ENCODE data around the gene ADGRL3.

Gene ADGRL3

DNA sequence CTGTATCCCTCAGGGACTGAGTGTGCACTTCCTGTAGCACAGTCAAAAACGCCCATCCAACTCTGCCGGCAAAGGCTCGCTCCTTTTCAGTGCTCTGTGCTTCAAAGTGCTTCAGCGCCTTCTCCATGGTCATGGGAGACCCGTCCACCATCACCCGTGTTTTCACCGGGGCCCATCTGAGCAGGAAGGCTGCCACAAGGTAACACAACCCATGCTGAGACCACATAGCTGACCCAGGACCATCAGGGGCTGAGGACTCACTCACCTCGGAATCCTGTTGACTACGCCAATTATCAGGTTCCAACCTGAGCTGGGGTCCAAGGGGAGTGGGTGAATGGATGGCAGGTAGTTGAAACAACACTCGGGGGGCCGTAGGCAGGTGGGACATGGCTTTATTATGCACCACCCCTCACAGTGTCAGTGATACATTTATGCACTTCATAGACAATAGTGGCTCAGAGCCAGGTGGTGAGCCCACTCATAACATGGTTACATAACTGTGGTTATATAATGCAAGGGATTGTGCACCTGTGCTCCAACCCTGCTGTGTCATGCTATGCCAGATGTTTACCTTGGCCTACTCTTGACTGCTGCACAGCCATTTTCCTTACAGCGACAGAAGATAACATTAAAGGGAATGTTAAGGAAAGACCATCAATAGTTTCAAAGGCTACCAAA is 227.8 kb downstream of the ADGRL3 start:
- no peak for DNase-seq
- Histone ChIP-seq H2AFZ (ENCODE audit: insufficient read depth, low read length, poor library complexity) (no peak overlapping the region), H3K27ac (ENCODE audit: low read depth, low read length) (no peak overlapping the region), H3K18ac (ENCODE audit: low read length) (no peak overlapping the region), H3K14ac (ENCODE audit: low read length) (no peak overlapping the region), H3K79me1 (ENCODE audit: low read length) (no peaks in the 10 kb centered on the region), H2BK5ac (ENCODE audit: low read depth, low read length, poor library complexity) (no peak overlapping the region), H4K8ac (ENCODE audit: low read depth, low read length) (no peak overlapping the region), H3K4me2 (ENCODE audit: low read length) (no peak overlapping the region), H2BK120ac (ENCODE audit: insufficient read depth, low read length, poor library complexity) (no peak overlapping the region), H4K12ac (ENCODE audit: low read depth, low read length) (no peak overlapping the region), H3K9ac (ENCODE audit: low read length) (no peak overlapping the region), H3K9me3 (ENCODE audit: insufficient read depth, low read depth, low read length) (no peaks in the 10 kb centered on the region), H3K79me2 (ENCODE audit: control insufficient read depth, insufficient read depth, low read length, poor library complexity) (no peaks in the 10 kb centered on the region), H2BK12ac (ENCODE audit: low read length) (no peak overlapping the region), H2AK5ac (ENCODE audit: low read length) (no peak overlapping the region), H3K27me3 (ENCODE audit: insufficient read depth, low read length) (no peaks in the 10 kb centered on the region), H3K36me3 (ENCODE audit: control insufficient read depth in 1 of 2, insufficient read depth in 2 of 2, low read length in 2 of 2) (no peaks in the 10 kb centered on the region), H3K4me1 (ENCODE audit: control insufficient read depth in 1 of 2, insufficient read depth in 2 of 2, low read length in 2 of 2) (no peaks in the 10 kb centered on the region), H3K23ac (ENCODE audit: low read length) (no peak overlapping the region), H3K4ac (ENCODE audit: low read depth, low read length) (no peak overlapping the region), H4K91ac (ENCODE audit: low read depth, low read length) (no peak overlapping the region), H3K4me3 (ENCODE audit: low read depth, low read length) (no peak overlapping the region)
- WGBS (ENCODE audit: extremely low coverage, insufficient coverage, insufficient read length): no CpG with 5 or more reads among the region's 12 CpGs

DNA sequence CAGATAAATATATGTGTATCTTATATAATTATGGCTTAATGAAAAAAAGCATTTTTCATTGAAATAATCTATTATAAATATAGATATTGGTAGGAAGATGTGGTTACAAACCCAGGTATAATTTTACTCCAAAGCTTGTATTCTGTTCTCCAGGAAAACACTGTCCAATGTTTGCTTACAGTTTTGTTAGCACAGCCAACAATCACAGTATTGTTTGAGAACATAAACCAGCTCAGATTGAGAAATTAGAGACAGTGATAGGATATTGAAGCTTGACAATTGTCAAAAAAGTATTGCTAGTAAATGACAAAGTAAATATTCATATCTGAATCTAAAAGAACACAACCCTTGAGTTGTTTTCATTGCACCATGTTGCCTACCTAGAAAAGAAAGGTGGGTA is 228.8 kb downstream of the ADGRL3 start:
- Histone ChIP-seq H3K4me1 (ENCODE audit: control insufficient read depth in 1 of 2, insufficient read depth in 2 of 2, low read length in 2 of 2) (no peaks in the 10 kb centered on the region), H2BK5ac (ENCODE audit: low read depth, low read length, poor library complexity) (no peak overlapping the region), H3K27ac (ENCODE audit: low read depth, low read length) (no peak overlapping the region), H2BK12ac (ENCODE audit: low read length) (no peak overlapping the region), H3K4me3 (ENCODE audit: low read depth, low read length) (no peak overlapping the region), H2BK120ac (ENCODE audit: insufficient read depth, low read length, poor library complexity) (no peak overlapping the region), H4K8ac (ENCODE audit: low read depth, low read length) (no peak overlapping the region), H3K79me2 (ENCODE audit: control insufficient read depth, insufficient read depth, low read length, poor library complexity) (no peaks in the 10 kb centered on the region), H3K36me3 (ENCODE audit: control insufficient read depth in 1 of 2, insufficient read depth in 2 of 2, low read length in 2 of 2) (no peaks in the 10 kb centered on the region), H2AK5ac (ENCODE audit: low read length) (no peak overlapping the region), H3K14ac (ENCODE audit: low read length) (no peak overlapping the region), H4K12ac (ENCODE audit: low read depth, low read length) (no peak overlapping the region), H2AFZ (ENCODE audit: insufficient read depth, low read length, poor library complexity) (no peak overlapping the region), H3K4me2 (ENCODE audit: low read length) (no peak overlapping the region), H3K79me1 (ENCODE audit: low read length) (no peaks in the 10 kb centered on the region), H3K9me3 (ENCODE audit: insufficient read depth, low read depth, low read length) (no peaks in the 10 kb centered on the region), H3K27me3 (ENCODE audit: insufficient read depth, low read length) (no peaks in the 10 kb centered on the region), H3K9ac (ENCODE audit: low read length) (no peak overlapping the region), H3K18ac (ENCODE audit: low read length) (no peak overlapping the region), H3K4ac (ENCODE audit: low read depth, low read length) (no peak overlapping the region), H3K23ac (ENCODE audit: low read length) (no peak overlapping the region), H4K91ac (ENCODE audit: low read depth, low read length) (no peak overlapping the region)
- no peak for DNase-seq

DNA sequence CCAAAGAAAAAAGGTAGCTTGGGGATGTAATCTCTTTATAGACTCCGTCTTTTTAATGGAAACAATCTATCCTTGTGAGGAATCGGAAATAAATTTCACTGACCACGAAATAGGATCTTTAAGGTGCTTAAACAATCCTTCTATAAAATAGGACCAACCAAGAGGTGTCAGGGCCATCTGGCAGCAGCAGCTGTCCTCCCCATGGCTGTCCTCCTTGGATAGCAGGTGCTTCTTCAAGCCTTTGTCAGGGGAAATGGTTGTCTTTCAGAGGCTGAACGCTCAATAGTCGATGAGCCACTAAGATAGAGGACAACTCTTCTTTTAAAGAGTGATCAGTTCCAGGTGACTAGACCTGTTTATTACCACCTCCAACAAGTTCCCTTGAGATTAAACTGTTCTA is 231.0 kb downstream of the ADGRL3 start:
- WGBS (ENCODE audit: extremely low coverage, insufficient coverage, insufficient read length): no CpG with 5 or more reads among the region's 5 CpGs
- Histone ChIP-seq H3K4me3 (ENCODE audit: low read depth, low read length) (no peak overlapping the region), H3K79me1 (ENCODE audit: low read length) (no peaks in the 10 kb centered on the region), H3K9me3 (ENCODE audit: insufficient read depth, low read depth, low read length) (no peaks in the 10 kb centered on the region), H2AFZ (ENCODE audit: insufficient read depth, low read length, poor library complexity) (no peak overlapping the region), H3K4me1 (ENCODE audit: control insufficient read depth in 1 of 2, insufficient read depth in 2 of 2, low read length in 2 of 2) (no peaks in the 10 kb centered on the region), H3K4me2 (ENCODE audit: low read length) (no peak overlapping the region), H4K8ac (ENCODE audit: low read depth, low read length) (no peak overlapping the region), H2BK120ac (ENCODE audit: insufficient read depth, low read length, poor library complexity) (no peak overlapping the region), H3K23ac (ENCODE audit: low read length) (no peak overlapping the region), H2BK12ac (ENCODE audit: low read length) (no peak overlapping the region), H3K4ac (ENCODE audit: low read depth, low read length) (no peak overlapping the region), H4K12ac (ENCODE audit: low read depth, low read length) (no peak overlapping the region), H3K79me2 (ENCODE audit: control insufficient read depth, insufficient read depth, low read length, poor library complexity) (no peaks in the 10 kb centered on the region), H4K91ac (ENCODE audit: low read depth, low read length) (no peak overlapping the region), H3K27ac (ENCODE audit: low read depth, low read length) (no peak overlapping the region), H2BK5ac (ENCODE audit: low read depth, low read length, poor library complexity) (no peak overlapping the region), H3K27me3 (ENCODE audit: insufficient read depth, low read length) (no peaks in the 10 kb centered on the region), H3K9ac (ENCODE audit: low read length) (no peak overlapping the region), H3K14ac (ENCODE audit: low read length) (no peak overlapping the region), H2AK5ac (ENCODE audit: low read length) (no peak overlapping the region), H3K36me3 (ENCODE audit: control insufficient read depth in 1 of 2, insufficient read depth in 2 of 2, low read length in 2 of 2) (no peaks in the 10 kb centered on the region), H3K18ac (ENCODE audit: low read length) (no peak overlapping the region)
- DNase-seq: no peak

DNA sequence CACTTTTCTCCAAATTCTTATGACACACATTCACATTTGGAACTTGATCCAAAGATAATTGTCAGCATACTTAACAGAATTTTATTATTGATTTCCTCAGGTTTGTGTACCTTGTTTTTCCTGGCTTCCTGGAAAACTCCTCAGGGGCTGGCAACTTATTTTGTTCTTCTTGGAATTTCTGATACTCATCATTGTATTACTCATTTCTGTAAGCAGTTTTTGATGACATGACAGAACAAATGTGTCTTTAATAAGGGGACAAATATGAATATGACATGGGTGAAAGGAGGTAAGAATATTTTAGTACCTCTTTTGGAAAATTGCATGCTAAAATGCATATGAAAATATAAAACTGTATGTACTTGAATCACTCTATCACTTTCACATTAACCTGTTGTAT is 237.8 kb downstream of the ADGRL3 start:
- H3K4me3 ChIP-seq (ENCODE audit: low read depth, low read length): no peak overlapping the region
- H2AK5ac ChIP-seq (ENCODE audit: low read length): no peak overlapping the region
- H4K8ac ChIP-seq (ENCODE audit: low read depth, low read length): no peak overlapping the region
- no peak overlapping the region for H2BK5ac ChIP-seq (ENCODE audit: low read depth, low read length, poor library complexity)
- H3K36me3 ChIP-seq (ENCODE audit: control insufficient read depth in 1 of 2, insufficient read depth in 2 of 2, low read length in 2 of 2): no peaks in the 10 kb centered on the region
- H2BK12ac ChIP-seq (ENCODE audit: low read length): no peak overlapping the region
- no peak overlapping the region for H3K4me2 ChIP-seq (ENCODE audit: low read length)
- no peak overlapping the region for H3K9ac ChIP-seq (ENCODE audit: low read length)
- no peak overlapping the region for H2BK120ac ChIP-seq (ENCODE audit: insufficient read depth, low read length, poor library complexity)
- no peak overlapping the region for H3K27ac ChIP-seq (ENCODE audit: low read depth, low read length)
- H3K27me3 ChIP-seq (ENCODE audit: insufficient read depth, low read length): no peaks in the 10 kb centered on the region
- no peak overlapping the region for H3K18ac ChIP-seq (ENCODE audit: low read length)
- H4K91ac ChIP-seq (ENCODE audit: low read depth, low read length): no peak overlapping the region
- H3K23ac ChIP-seq (ENCODE audit: low read length): no peak overlapping the region
- no peaks in the 10 kb centered on the region for H3K79me2 ChIP-seq (ENCODE audit: control insufficient read depth, insufficient read depth, low read length, poor library complexity)
- H3K79me1 ChIP-seq (ENCODE audit: low read length): no peaks in the 10 kb centered on the region
- no peak overlapping the region for H4K12ac ChIP-seq (ENCODE audit: low read depth, low read length)
- H3K4ac ChIP-seq (ENCODE audit: low read depth, low read length): no peak overlapping the region
- no peak for DNase-seq
- no peak overlapping the region for H2AFZ ChIP-seq (ENCODE audit: insufficient read depth, low read length, poor library complexity)
- H3K9me3 ChIP-seq (ENCODE audit: insufficient read depth, low read depth, low read length): no peaks in the 10 kb centered on the region
- H3K14ac ChIP-seq (ENCODE audit: low read length): no peak overlapping the region
- no peaks in the 10 kb centered on the region for H3K4me1 ChIP-seq (ENCODE audit: control insufficient read depth in 1 of 2, insufficient read depth in 2 of 2, low read length in 2 of 2)

Data from trophoblast cell (in vitro differentiated cells and primary cell).